Fibroblast of lung (primary cell): ENCODE measurements around the gene SEPTIN2.

Experiments
- CTCF ChIP-seq, 2 donors: IDR thresholded peaks in 1 of 2; conservative IDR thresholded peaks in 1 of 2; 1 replicate in 1 of 2; 2 replicates in 1 of 2; pipeline ENCODE4 v1.5.1; 2011 to 2012; ENCODE audit warnings: low read length in 2 of 2, control low read depth in 1 of 2, inconsistent platforms in 1 of 2, low read depth in 1 of 2, mild to moderate bottlenecking in 1 of 2
- EZH2 ChIP-seq: IDR thresholded peaks from 2 replicates; pipeline ENCODE4 v1.5.1; 2012; ENCODE audit warnings: low read length, control low read depth, mild to moderate bottlenecking; ENCODE audit errors: missing control alignments

GRCh38 chr2:241317391-241317790 is 1.7 kb downstream of the SEPTIN2 start:
- TF ChIP-seq CTCF (conservative IDR thresholded peaks at IDR 0.05 in 1 of 2, IDR thresholded peaks at IDR 0.05 in 1 of 2; ENCODE audit: low read depth in 1 of 2, low read length in 2 of 2) (no peak), EZH2 (no peak)
